GM13977 (cell line): ENCODE measurements around the gene PGAP2.

Experiments used
- DNase-seq: peaks from one replicate; pipeline ENCODE4 v3.0.0; 2012; ENCODE audit warnings: low spot score
- in situ Hi-C: fragments of 300-500 bp; cut with MboI; formaldehyde crosslinking; loops from one replicate; pipeline ENCODE4 v1.12.0; 2022; ENCODE audit warnings: low sequenced_read_pairs, low pct_unique_long_range_greater_than_20kb, mixed read lengths, inconsistent platforms; ENCODE audit not compliant: unreplicated experiment
- TF ChIP-seq, protein P1 (sequence below): IDR thresholded peaks from 2 replicates; pipeline ENCODE4 v1.5.1; 2012; ENCODE audit warnings: mild to moderate bottlenecking, control low read depth; ENCODE audit not compliant: insufficient read depth; ENCODE audit errors: extremely low read depth, missing control alignments

Gene PGAP2

GRCh38 chr11:3845246-3845645 lies 36.9 kb downstream of the PGAP2 start:
- in situ Hi-C loops: loop anchor here (5.0 kb wide), 1 partner anchor 227 kb away; no protein-coding TSS in a partner anchor
- DNase-seq: no peak
- TF ChIP-seq, protein P1, sequence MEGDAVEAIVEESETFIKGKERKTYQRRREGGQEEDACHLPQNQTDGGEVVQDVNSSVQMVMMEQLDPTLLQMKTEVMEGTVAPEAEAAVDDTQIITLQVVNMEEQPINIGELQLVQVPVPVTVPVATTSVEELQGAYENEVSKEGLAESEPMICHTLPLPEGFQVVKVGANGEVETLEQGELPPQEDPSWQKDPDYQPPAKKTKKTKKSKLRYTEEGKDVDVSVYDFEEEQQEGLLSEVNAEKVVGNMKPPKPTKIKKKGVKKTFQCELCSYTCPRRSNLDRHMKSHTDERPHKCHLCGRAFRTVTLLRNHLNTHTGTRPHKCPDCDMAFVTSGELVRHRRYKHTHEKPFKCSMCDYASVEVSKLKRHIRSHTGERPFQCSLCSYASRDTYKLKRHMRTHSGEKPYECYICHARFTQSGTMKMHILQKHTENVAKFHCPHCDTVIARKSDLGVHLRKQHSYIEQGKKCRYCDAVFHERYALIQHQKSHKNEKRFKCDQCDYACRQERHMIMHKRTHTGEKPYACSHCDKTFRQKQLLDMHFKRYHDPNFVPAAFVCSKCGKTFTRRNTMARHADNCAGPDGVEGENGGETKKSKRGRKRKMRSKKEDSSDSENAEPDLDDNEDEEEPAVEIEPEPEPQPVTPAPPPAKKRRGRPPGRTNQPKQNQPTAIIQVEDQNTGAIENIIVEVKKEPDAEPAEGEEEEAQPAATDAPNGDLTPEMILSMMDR: no peak

- DNase-seq: no peak
- in situ Hi-C loops: loop anchor here (5.0 kb wide), 1 partner anchor 227 kb away; no protein-coding TSS in a partner anchor
- TF ChIP-seq, protein P1: no peak
These were observed 37.3 kb downstream of the PGAP2 start for GRCh38 chr11:3845670-3846069.

- DNase-seq: peak; percentile 37
- in situ Hi-C loops: loop anchor here (5.0 kb wide), 1 partner anchor 223 kb away; no protein-coding TSS in a partner anchor
- TF ChIP-seq, protein P1: peak; percentile 69
These were observed 41.0 kb downstream of the PGAP2 start for GRCh38 chr11:3849297-3849874.

GRCh38 chr11:3853545-3853842 lies 45.1 kb downstream of the PGAP2 start:
- TF ChIP-seq, protein P1: no peak
- DNase-seq: no peak
- in situ Hi-C loops: loop anchor here (10.0 kb wide), 1 partner anchor 111 kb away; no protein-coding TSS in a partner anchor

- TF ChIP-seq, protein P1: no peak
- DNase-seq: peak; percentile 58
- in situ Hi-C loops: loop anchor here (10.0 kb wide), 1 partner anchor 111 kb away; no protein-coding TSS in a partner anchor
These were observed 45.7 kb downstream of the PGAP2 start for GRCh38 chr11:3853899-3854659.

DNA sequence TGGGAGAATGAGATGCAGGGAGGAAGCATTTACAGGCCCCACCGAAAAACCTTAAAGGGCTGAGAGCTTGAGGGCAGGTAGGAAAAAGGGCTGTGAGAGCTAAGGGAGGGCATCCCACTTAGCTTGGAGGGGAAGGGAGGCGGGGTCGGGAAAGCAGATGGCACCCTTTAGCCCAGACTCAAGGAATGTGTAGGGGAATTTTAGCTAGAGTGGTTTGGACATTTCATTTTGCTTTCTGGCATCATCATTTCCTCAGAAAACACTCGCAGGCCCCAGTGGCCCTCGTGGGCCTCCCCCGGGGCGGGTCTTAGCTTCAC lies 46.3 kb downstream of the PGAP2 start:
- DNase-seq: no peak
- in situ Hi-C loops: loop anchor here (10.0 kb wide), 1 partner anchor 110 kb away; no protein-coding TSS in a partner anchor
- TF ChIP-seq, protein P1: no peak
